IMR-90 (cell line): ENCODE measurements around the gene TMEM233. TPM values are rescaled to one million over a fixed set of nuclear protein-coding genes. Genes with fewer than 3 reads are reported as not detected.

Experiments used
- BHLHE40 ChIP-seq: fragments of 150-350 bp; IDR thresholded peaks from 2 replicates; pipeline ENCODE4 v1.6.1; 2016; ENCODE audit warnings: mild to moderate bottlenecking, low read depth, low read length
- CTCF ChIP-seq: conservative IDR thresholded peaks from 2 replicates; pipeline ENCODE4 v1.5.1; 2012; ENCODE audit warnings: mild to moderate bottlenecking, low read depth, low read length, improper control_type of control experiment
- MAFK ChIP-seq: IDR thresholded peaks from 2 replicates; pipeline ENCODE4 v1.6.1; 2012; ENCODE audit warnings: low read depth, low read length, improper control_type of control experiment
- NFE2L2 ChIP-seq: fragments of 150-350 bp; IDR thresholded peaks from 2 replicates; pipeline ENCODE4 v1.6.1; 2016; ENCODE audit warnings: low read depth, mild to moderate bottlenecking, low read length
- RCOR1 ChIP-seq: IDR thresholded peaks from 2 replicates; pipeline ENCODE4 v1.6.1; 2012; ENCODE audit warnings: mild to moderate bottlenecking, low read length, improper control_type of control experiment; ENCODE audit not compliant: insufficient replicate concordance
- polyA plus RNA-seq, 3 experiments: library from polyadenylated mRNA; depleted of rRNA; stranded (reverse); fragments of >200 nt; gene quantifications; 2 replicates each; pipeline ENCODE4 v1.2.3, GENCODE V29; 2012; ENCODE audit warnings: low replicate concordance in 1 of 3
- total RNA-seq: library from RNA; depleted of rRNA; stranded (reverse); fragments of >200 nt; gene quantifications from 2 replicates; pipeline ENCODE4 v1.2.3, GENCODE V29; 2012

TMEM233 gene
- total and polyA plus RNA-seq, 2 of the 4 experiments (the other 2 are of a cell fraction), result not detected

DNA sequence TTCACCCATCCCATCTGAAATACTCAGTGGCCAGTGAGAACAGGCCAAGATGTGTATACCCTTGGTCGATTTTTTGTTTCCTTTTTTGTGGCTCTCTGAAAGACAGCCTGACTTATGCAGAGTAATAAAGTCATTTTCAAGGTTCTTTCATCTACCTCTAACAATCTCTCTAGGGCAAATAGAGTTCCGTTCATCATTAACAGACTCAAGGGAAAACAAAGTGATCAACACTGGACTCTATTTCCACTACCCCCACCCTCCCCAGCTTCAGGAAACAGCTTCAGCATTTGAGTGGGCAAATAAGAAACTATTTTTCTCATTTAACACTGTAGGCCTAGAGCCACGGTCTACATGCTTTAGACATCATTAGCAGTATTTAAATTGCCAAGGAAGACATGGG, 90.2 kb downstream of the TMEM233 start (continued):
- no peak for TF ChIP-seq CTCF
- no peak for TF ChIP-seq MAFK
- no peak for TF ChIP-seq BHLHE40
- no peak for TF ChIP-seq NFE2L2
- TF ChIP-seq RCOR1, result no peak
